Rectal smooth muscle tissue (tissue), 1 donor: Measurements from ENCODE around the gene BTBD9.

Source experiments
- H3K27ac ChIP-seq: one replicate; pipeline ENCODE4 v1.7.0; 2013; ENCODE audit warnings: low read depth, low read length, inconsistent platforms
- H3K27me3 ChIP-seq: one replicate; pipeline ENCODE4 v1.7.0; 2013; ENCODE audit warnings: low read length; ENCODE audit not compliant: control insufficient read depth, insufficient read depth
- H3K36me3 ChIP-seq: one replicate; pipeline ENCODE4 v1.7.0; 2013; ENCODE audit warnings: low read length; ENCODE audit not compliant: control insufficient read depth, insufficient read depth
- H3K4me1 ChIP-seq: one replicate; pipeline ENCODE4 v1.7.0; 2013; ENCODE audit warnings: low read length; ENCODE audit not compliant: control insufficient read depth, insufficient read depth
- H3K4me3 ChIP-seq: one replicate; pipeline ENCODE4 v1.7.0; 2013; ENCODE audit warnings: low read length
- H3K9ac ChIP-seq: one replicate; pipeline ENCODE4 v1.7.0; 2013; ENCODE audit warnings: low read length

The BTBD9 gene

GRCh38 chr6:38586992-38587391 is 52.7 kb downstream of the BTBD9 start:
- Histone ChIP-seq H3K4me3 (no peak overlapping the region), H3K27me3 (no peaks in the 10 kb centered on the region), H3K27ac (no peak overlapping the region), H3K36me3 (peaks cover 4% of the 10 kb centered on the region), H3K9ac (no peak overlapping the region), H3K4me1 (no peaks in the 10 kb centered on the region)

GRCh38 chr6:38584731-38585130 is 55.0 kb downstream of the BTBD9 start:
- Histone ChIP-seq H3K27ac (no peak overlapping the region), H3K27me3 (no peaks in the 10 kb centered on the region), H3K9ac (no peak overlapping the region), H3K4me1 (no peaks in the 10 kb centered on the region), H3K4me3 (no peak overlapping the region), H3K36me3 (peaks cover 4% of the 10 kb centered on the region)

GRCh38 chr6:38583523-38583922 is 56.2 kb downstream of the BTBD9 start:
- no peaks in the 10 kb centered on the region for H3K4me1 ChIP-seq
- H3K27ac ChIP-seq = no peak overlapping the region
- no peak overlapping the region for H3K9ac ChIP-seq
- no peaks in the 10 kb centered on the region for H3K27me3 ChIP-seq
- H3K4me3 ChIP-seq = no peak overlapping the region
- peaks cover 4% of the 10 kb centered on the region for H3K36me3 ChIP-seq

GRCh38 chr6:38580030-38580429 is 59.7 kb downstream of the BTBD9 start:
- Histone ChIP-seq H3K27ac (no peak overlapping the region), H3K27me3 (no peaks in the 10 kb centered on the region), H3K9ac (no peak overlapping the region), H3K36me3 (no peaks in the 10 kb centered on the region), H3K4me3 (no peak overlapping the region), H3K4me1 (no peaks in the 10 kb centered on the region)

GRCh38 chr6:38579010-38579628 is 60.6 kb downstream of the BTBD9 start:
- H3K4me1 ChIP-seq = no peaks in the 10 kb centered on the region
- no peaks in the 10 kb centered on the region for H3K36me3 ChIP-seq
- no peak overlapping the region for H3K4me3 ChIP-seq
- no peaks in the 10 kb centered on the region for H3K27me3 ChIP-seq
- H3K9ac ChIP-seq = no peak overlapping the region
- no peak overlapping the region for H3K27ac ChIP-seq

- H3K4me1 ChIP-seq = no peaks in the 10 kb centered on the region
- H3K27ac ChIP-seq = no peak overlapping the region
- no peak overlapping the region for H3K9ac ChIP-seq
- no peaks in the 10 kb centered on the region for H3K36me3 ChIP-seq
- no peak overlapping the region for H3K4me3 ChIP-seq
- no peaks in the 10 kb centered on the region for H3K27me3 ChIP-seq
Observed at GRCh38 chr6:38578075-38578474, 61.7 kb downstream of the BTBD9 start.

- H3K9ac ChIP-seq = no peak overlapping the region
- H3K27me3 ChIP-seq = no peaks in the 10 kb centered on the region
- no peaks in the 10 kb centered on the region for H3K36me3 ChIP-seq
- H3K4me1 ChIP-seq = no peaks in the 10 kb centered on the region
- no peak overlapping the region for H3K27ac ChIP-seq
- H3K4me3 ChIP-seq = no peak overlapping the region
Observed at GRCh38 chr6:38577492-38577891, 62.2 kb downstream of the BTBD9 start.

GRCh38 chr6:38573801-38574395 is 65.8 kb downstream of the BTBD9 start:
- H3K36me3 ChIP-seq = no peaks in the 10 kb centered on the region
- H3K9ac ChIP-seq = no peak overlapping the region
- H3K4me3 ChIP-seq = no peak overlapping the region
- H3K4me1 ChIP-seq = no peaks in the 10 kb centered on the region
- no peaks in the 10 kb centered on the region for H3K27me3 ChIP-seq
- no peak overlapping the region for H3K27ac ChIP-seq

- Histone ChIP-seq H3K4me1 (no peaks in the 10 kb centered on the region), H3K27ac (no peak overlapping the region), H3K36me3 (no peaks in the 10 kb centered on the region), H3K4me3 (no peak overlapping the region), H3K9ac (no peak overlapping the region), H3K27me3 (no peaks in the 10 kb centered on the region)
Observed at GRCh38 chr6:38572186-38572813, 67.4 kb downstream of the BTBD9 start.

- Histone ChIP-seq H3K4me1 (no peaks in the 10 kb centered on the region), H3K36me3 (no peaks in the 10 kb centered on the region), H3K27ac (no peak overlapping the region), H3K4me3 (no peak overlapping the region), H3K9ac (no peak overlapping the region), H3K27me3 (no peaks in the 10 kb centered on the region)
Observed at GRCh38 chr6:38571721-38572120, 68.0 kb downstream of the BTBD9 start.

GRCh38 chr6:38570750-38571149 is 69.0 kb downstream of the BTBD9 start:
- H3K9ac ChIP-seq = no peak overlapping the region
- H3K27ac ChIP-seq = no peak overlapping the region
- no peaks in the 10 kb centered on the region for H3K4me1 ChIP-seq
- H3K27me3 ChIP-seq = no peaks in the 10 kb centered on the region
- H3K36me3 ChIP-seq = no peaks in the 10 kb centered on the region
- no peak overlapping the region for H3K4me3 ChIP-seq

- H3K27ac ChIP-seq = no peak overlapping the region
- H3K4me3 ChIP-seq = no peak overlapping the region
- no peaks in the 10 kb centered on the region for H3K36me3 ChIP-seq
- H3K27me3 ChIP-seq = no peaks in the 10 kb centered on the region
- H3K9ac ChIP-seq = no peak overlapping the region
- no peaks in the 10 kb centered on the region for H3K4me1 ChIP-seq
Observed at GRCh38 chr6:38567436-38567835, 72.3 kb downstream of the BTBD9 start.
